ENCODE measurements around the gene ISG15.
A peak's percentile ranks its signal among the peaks of the same experiment; 100 is the strongest.
"Not testable (repeated sequence)": the region's sequence is repeated elsewhere in the genome, so short reads cannot be mapped to it uniquely, and the experiment has no call there.

Gene ISG15

GRCh38 chr1:1013922-1014648 lies 788 bp downstream of the ISG15 start:
- Histone ChIP-seq H3K9me3 (ENCODE audit: control insufficient read depth in 2 of 2, low read length in 2 of 2) (no peaks in the 10 kb centered on the region), H3K36me3 (ENCODE audit: control insufficient read depth in 2 of 2, insufficient read depth in 2 of 2, low read length in 2 of 2) (no peaks in the 10 kb centered on the region)

GRCh38 chr1:1014799-1015681 lies 1.7 kb downstream of the ISG15 start:
- Histone ChIP-seq H3K27ac (ENCODE audit: low read depth in 2 of 2, low read length in 2 of 2) (peak overlapping the region in 1 of 2 donors; percentile 94), H3K9ac (ENCODE audit: low read depth in 1 of 2, low read length in 2 of 2) (no peak overlapping the region), H3K4me3 (ENCODE audit: low read length in 2 of 2) (no peak overlapping the region), H3K4me1 (ENCODE audit: control insufficient read depth in 2 of 2, insufficient read depth in 2 of 2, low read length in 2 of 2) (peaks cover 12 to 14% of the 10 kb centered on the region in 2 donors), H3K9me3 (ENCODE audit: control insufficient read depth in 2 of 2, low read length in 2 of 2) (no peaks in the 10 kb centered on the region), H3K27me3 (ENCODE audit: control insufficient read depth in 2 of 2, insufficient read depth in 2 of 2, low read length in 2 of 2) (no peaks in the 10 kb centered on the region), H3K36me3 (ENCODE audit: control insufficient read depth in 2 of 2, insufficient read depth in 2 of 2, low read length in 2 of 2) (no peaks in the 10 kb centered on the region)

More at GRCh38 chr1:1013922-1014648, 788 bp downstream of the ISG15 start:
- Histone ChIP-seq H3K9ac (ENCODE audit: low read depth in 1 of 2, low read length in 2 of 2) (peak overlapping the region; percentile 74 to 92), H3K27me3 (ENCODE audit: control insufficient read depth in 2 of 2, insufficient read depth in 2 of 2, low read length in 2 of 2) (no peaks in the 10 kb centered on the region), H3K4me1 (ENCODE audit: control insufficient read depth in 2 of 2, insufficient read depth in 2 of 2, low read length in 2 of 2) (peaks cover 12 to 14% of the 10 kb centered on the region in 2 donors), H3K4me3 (ENCODE audit: low read length in 2 of 2) (peak overlapping the region; percentile 88 to 90), H3K27ac (ENCODE audit: low read depth in 2 of 2, low read length in 2 of 2) (peak overlapping the region; percentile 83 to 94)

- not testable (repeated sequence) for H3K9ac ChIP-seq (ENCODE audit: low read depth in 1 of 2, low read length in 2 of 2); H3K9me3 ChIP-seq (ENCODE audit: control insufficient read depth in 2 of 2, low read length in 2 of 2); H3K4me3 ChIP-seq (ENCODE audit: low read length in 2 of 2); H3K27me3 ChIP-seq (ENCODE audit: control insufficient read depth in 2 of 2, insufficient read depth in 2 of 2, low read length in 2 of 2); H3K36me3 ChIP-seq (ENCODE audit: control insufficient read depth in 2 of 2, insufficient read depth in 2 of 2, low read length in 2 of 2); H3K27ac ChIP-seq (ENCODE audit: low read depth in 2 of 2, low read length in 2 of 2)
- peaks cover 17 to 18% of the 10 kb centered on the region in 2 donors for H3K4me1 ChIP-seq (ENCODE audit: control insufficient read depth in 2 of 2, insufficient read depth in 2 of 2, low read length in 2 of 2)
Observed at GRCh38 chr1:1017397-1018320, 4.4 kb downstream of the ISG15 start.

GRCh38 chr1:1018321-1018685 lies 5.0 kb downstream of the ISG15 start:
- not testable (repeated sequence) for H3K9ac ChIP-seq (ENCODE audit: low read depth in 1 of 2, low read length in 2 of 2); H3K9me3 ChIP-seq (ENCODE audit: control insufficient read depth in 2 of 2, low read length in 2 of 2); H3K4me3 ChIP-seq (ENCODE audit: low read length in 2 of 2); H3K36me3 ChIP-seq (ENCODE audit: control insufficient read depth in 2 of 2, insufficient read depth in 2 of 2, low read length in 2 of 2); H3K27ac ChIP-seq (ENCODE audit: low read depth in 2 of 2, low read length in 2 of 2); H3K27me3 ChIP-seq (ENCODE audit: control insufficient read depth in 2 of 2, insufficient read depth in 2 of 2, low read length in 2 of 2)
- peaks cover 14 to 16% of the 10 kb centered on the region in 2 donors for H3K4me1 ChIP-seq (ENCODE audit: control insufficient read depth in 2 of 2, insufficient read depth in 2 of 2, low read length in 2 of 2)

- H3K27ac ChIP-seq (ENCODE audit: low read depth in 2 of 2, low read length in 2 of 2) = peak overlapping the region; percentile 67
- no peaks in the 10 kb centered on the region for H3K9me3 ChIP-seq (ENCODE audit: control insufficient read depth in 2 of 2, low read length in 2 of 2)
- H3K9ac ChIP-seq (ENCODE audit: low read depth in 1 of 2, low read length in 2 of 2) = no peak overlapping the region
- peaks cover 3 to 8% of the 10 kb centered on the region in 2 donors for H3K4me1 ChIP-seq (ENCODE audit: control insufficient read depth in 2 of 2, insufficient read depth in 2 of 2, low read length in 2 of 2)
- no peaks in the 10 kb centered on the region for H3K36me3 ChIP-seq (ENCODE audit: control insufficient read depth in 2 of 2, insufficient read depth in 2 of 2, low read length in 2 of 2)
- H3K4me3 ChIP-seq (ENCODE audit: low read length in 2 of 2) = peak overlapping the region; percentile 48 to 57
- H3K27me3 ChIP-seq (ENCODE audit: control insufficient read depth in 2 of 2, insufficient read depth in 2 of 2, low read length in 2 of 2) = no peaks in the 10 kb centered on the region
Observed at GRCh38 chr1:1019122-1019999, 6.1 kb downstream of the ISG15 start.

- peak within 1 kb of the TSS in 1 of 2 donors; percentile 60 for H3K9ac ChIP-seq (ENCODE audit: low read depth in 1 of 2, low read length in 2 of 2)
- peaks cover 3 to 8% of the 10 kb centered on the region in 2 donors for H3K4me1 ChIP-seq (ENCODE audit: control insufficient read depth in 2 of 2, insufficient read depth in 2 of 2, low read length in 2 of 2)
Observed at GRCh38 chr1:1020000-1020404, 6.7 kb downstream of the ISG15 start, which contains the start of gene AGRN. Gene AGRN (plus strand): TSS chr1:1020120. CDS start chr1:1020173, 53 bp downstream.

GRCh38 chr1:1020415-1021009 lies 7.2 kb downstream of the ISG15 start:
- H3K9ac ChIP-seq (ENCODE audit: low read depth in 1 of 2, low read length in 2 of 2) = peak overlapping the region in 1 of 2 donors; percentile 60
- H3K4me1 ChIP-seq (ENCODE audit: control insufficient read depth in 2 of 2, insufficient read depth in 2 of 2, low read length in 2 of 2) = peaks cover 3 to 8% of the 10 kb centered on the region in 2 donors

More at GRCh38 chr1:1020000-1020404, 6.7 kb downstream of the ISG15 start, which contains the start of gene AGRN:
- no peaks in the 10 kb centered on the region for H3K36me3 ChIP-seq (ENCODE audit: control insufficient read depth in 2 of 2, insufficient read depth in 2 of 2, low read length in 2 of 2)
- H3K27me3 ChIP-seq (ENCODE audit: control insufficient read depth in 2 of 2, insufficient read depth in 2 of 2, low read length in 2 of 2) = no peaks in the 10 kb centered on the region
- H3K4me3 ChIP-seq (ENCODE audit: low read length in 2 of 2) = peak within 1 kb of the TSS; percentile 65 to 66
- no peaks in the 10 kb centered on the region for H3K9me3 ChIP-seq (ENCODE audit: control insufficient read depth in 2 of 2, low read length in 2 of 2)
- H3K27ac ChIP-seq (ENCODE audit: low read depth in 2 of 2, low read length in 2 of 2) = peak within 1 kb of the TSS; percentile 67

GRCh38 chr1:1021010-1021919 lies 8.0 kb downstream of the ISG15 start:
- Histone ChIP-seq H3K4me1 (ENCODE audit: control insufficient read depth in 2 of 2, insufficient read depth in 2 of 2, low read length in 2 of 2) (peaks cover 3 to 8% of the 10 kb centered on the region in 2 donors), H3K9ac (ENCODE audit: low read depth in 1 of 2, low read length in 2 of 2) (peak overlapping the region in 1 of 2 donors; percentile 12), H3K4me3 (ENCODE audit: low read length in 2 of 2) (peak overlapping the region; percentile 37 to 66)

More at GRCh38 chr1:1020415-1021009, 7.2 kb downstream of the ISG15 start:
- Histone ChIP-seq H3K27ac (ENCODE audit: low read depth in 2 of 2, low read length in 2 of 2) (peak overlapping the region in 1 of 2 donors; percentile 61), H3K27me3 (ENCODE audit: control insufficient read depth in 2 of 2, insufficient read depth in 2 of 2, low read length in 2 of 2) (no peaks in the 10 kb centered on the region), H3K36me3 (ENCODE audit: control insufficient read depth in 2 of 2, insufficient read depth in 2 of 2, low read length in 2 of 2) (no peaks in the 10 kb centered on the region), H3K4me3 (ENCODE audit: low read length in 2 of 2) (peak overlapping the region; percentile 65 to 66), H3K9me3 (ENCODE audit: control insufficient read depth in 2 of 2, low read length in 2 of 2) (no peaks in the 10 kb centered on the region)

More at GRCh38 chr1:1021010-1021919, 8.0 kb downstream of the ISG15 start:
- no peaks in the 10 kb centered on the region for H3K36me3 ChIP-seq (ENCODE audit: control insufficient read depth in 2 of 2, insufficient read depth in 2 of 2, low read length in 2 of 2)
- no peak overlapping the region for H3K27ac ChIP-seq (ENCODE audit: low read depth in 2 of 2, low read length in 2 of 2)
- no peaks in the 10 kb centered on the region for H3K9me3 ChIP-seq (ENCODE audit: control insufficient read depth in 2 of 2, low read length in 2 of 2)
- H3K27me3 ChIP-seq (ENCODE audit: control insufficient read depth in 2 of 2, insufficient read depth in 2 of 2, low read length in 2 of 2) = no peaks in the 10 kb centered on the region

Data from mucosa of rectum (tissue), 2 donors.